GM12865 (cell line): ENCODE measurements around the gene TENM3.

Experiments used
- DNase-seq: peaks from one replicate; pipeline ENCODE4 v3.0.0; 2010; ENCODE audit warnings: low read depth
- H3K4me3 ChIP-seq: 2 replicates; pipeline ENCODE4 v1.5.1; 2011; ENCODE audit warnings: mild to moderate bottlenecking, low read depth, low read length, control low read depth
- CTCF ChIP-seq: IDR thresholded peaks from 2 replicates; pipeline ENCODE4 v1.5.1; 2011; ENCODE audit warnings: low read length, control low read depth, low read depth, inconsistent platforms; ENCODE audit not compliant: insufficient read depth; ENCODE audit errors: missing control alignments

The TENM3 gene

DNA sequence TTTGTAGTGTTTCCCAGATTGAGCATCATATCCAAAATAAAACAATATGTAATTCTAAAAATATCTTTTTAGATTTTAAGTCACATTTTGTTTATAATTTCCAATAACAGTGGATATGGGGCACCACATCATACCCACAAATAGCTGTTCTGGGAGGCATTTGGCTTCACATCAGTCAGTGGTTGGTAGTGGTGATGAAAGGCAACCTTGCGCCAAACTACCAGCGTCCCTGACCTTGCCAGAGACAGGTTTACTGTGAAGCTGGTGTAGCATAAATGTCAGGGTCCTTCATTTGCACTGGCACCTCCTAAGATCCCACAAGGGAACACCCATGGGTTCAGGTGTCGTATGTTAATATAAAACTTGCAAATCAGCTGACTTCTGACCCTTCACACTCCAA, 451.8 kb downstream of the TENM3 start:
- no peak overlapping the region for H3K4me3 ChIP-seq
- DNase-seq: no peak
- no peak for TF ChIP-seq CTCF

DNA sequence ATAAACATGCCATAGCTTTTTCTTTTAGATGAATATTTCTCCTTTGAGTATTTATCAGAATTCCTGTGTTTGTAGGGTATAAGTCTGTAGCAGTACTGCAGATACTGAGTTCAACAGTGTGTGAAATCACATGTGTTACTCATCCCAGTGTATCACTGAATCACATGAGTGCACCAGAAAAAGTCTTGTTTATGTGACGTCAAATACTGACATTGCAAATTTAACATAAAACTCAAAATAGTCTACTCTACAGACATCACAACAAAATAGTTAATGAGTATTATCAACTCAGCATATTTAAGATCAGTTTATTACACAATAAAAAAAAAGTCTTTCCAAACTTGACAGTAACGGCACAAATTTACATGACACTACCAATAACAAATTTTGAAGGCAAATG, 452.6 kb downstream of the TENM3 start:
- no peak for DNase-seq
- H3K4me3 ChIP-seq: no peak overlapping the region
- TF ChIP-seq CTCF: no peak

DNA sequence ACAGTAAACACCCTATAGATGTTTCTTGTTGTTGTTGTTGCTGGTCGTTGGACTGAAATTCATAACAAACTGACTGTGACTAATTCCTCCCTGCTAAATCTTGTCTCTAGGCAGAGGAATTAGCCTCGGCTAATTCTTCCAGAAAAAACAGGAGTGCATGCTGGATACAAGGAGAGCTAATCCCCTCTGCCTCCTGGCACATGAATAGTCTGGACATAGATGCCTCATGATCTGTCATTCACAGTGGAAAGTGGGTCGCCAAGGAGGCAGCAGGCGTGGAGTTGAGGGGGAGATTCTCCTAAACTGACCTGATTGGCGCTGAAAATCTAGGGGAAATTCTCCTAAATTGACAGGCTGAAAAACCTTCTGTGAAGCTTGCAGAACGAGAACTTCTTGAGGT, 453.9 kb downstream of the TENM3 start:
- H3K4me3 ChIP-seq: no peak overlapping the region
- no peak for DNase-seq
- TF ChIP-seq CTCF: no peak

DNA sequence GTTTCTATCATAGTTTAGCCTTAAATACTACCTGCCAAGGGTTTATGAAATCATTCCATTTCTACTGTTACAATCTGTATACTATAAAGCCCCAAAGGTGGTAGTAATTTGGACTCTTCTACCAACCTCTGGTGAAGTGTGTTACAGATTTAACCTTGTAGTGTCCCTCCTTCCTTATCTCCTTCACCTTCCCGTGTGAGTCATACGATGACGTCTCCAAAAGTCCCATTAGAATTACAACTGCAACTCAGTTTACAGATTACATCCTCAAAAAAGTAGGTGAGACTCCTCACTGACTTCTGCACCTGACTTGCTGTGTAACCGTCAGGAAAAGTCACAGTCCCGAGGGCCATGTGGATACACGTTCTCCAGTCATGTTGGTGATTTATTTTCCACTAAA, 455.0 kb downstream of the TENM3 start:
- no peak overlapping the region for H3K4me3 ChIP-seq
- no peak for TF ChIP-seq CTCF
- DNase-seq: no peak

GRCh38 chr4:182699201-182699600, 456.0 kb downstream of the TENM3 start:
- H3K4me3 ChIP-seq: no peak overlapping the region
- DNase-seq: no peak
- TF ChIP-seq CTCF: no peak

DNA sequence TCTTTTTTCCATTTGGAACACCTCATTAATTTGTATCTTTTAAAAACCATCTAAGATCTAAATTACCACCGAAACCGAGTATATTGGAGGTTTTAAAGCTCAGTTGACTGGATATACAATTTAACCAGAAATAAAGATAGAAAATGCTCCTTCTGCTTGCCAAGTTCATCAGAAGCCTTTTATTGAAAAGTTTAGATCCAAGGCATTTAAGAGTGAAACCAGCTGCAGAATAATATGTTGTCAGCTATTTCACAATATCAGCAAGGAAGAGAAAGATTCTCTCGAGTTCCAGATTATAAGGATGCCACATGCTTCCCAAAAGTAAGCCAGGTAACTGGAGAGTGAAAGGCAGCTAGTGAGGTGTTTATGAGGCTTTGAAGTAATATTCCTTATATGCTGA, 456.6 kb downstream of the TENM3 start:
- H3K4me3 ChIP-seq: no peak overlapping the region
- no peak for DNase-seq
- TF ChIP-seq CTCF: no peak

GRCh38 chr4:182700362-182701160, 457.4 kb downstream of the TENM3 start:
- TF ChIP-seq CTCF: no peak
- DNase-seq: no peak
- H3K4me3 ChIP-seq: no peak overlapping the region
